Inflammatory macrophage treated with lipopolysaccharide for 1 hour (primary cell): ENCODE data around the gene WDR17.

Experiments used
- DNase-seq, 2 donors: peaks; one replicate each; pipeline ENCODE4 v3.0.0-alpha.2; 2020 to 2022

WDR17 gene

GRCh38 chr4:176065435-176066291 is at the start of gene WDR17:
Gene WDR17, plus strand, starts transcription at chr4:176065841. Its CDS starts 45,740 bp downstream, at chr4:176111581.
- peak; percentile 66 to 79 for DNase-seq

GRCh38 chr4:176016601-176017000 is 49.0 kb upstream of the WDR17 start:
- DNase-seq, result no peak

- no peak for DNase-seq
Observed at GRCh38 chr4:176020481-176021085, 45.1 kb upstream of the WDR17 start.

GRCh38 chr4:176030391-176030790 is 35.2 kb upstream of the WDR17 start:
- DNase-seq, result no peak

- no peak for DNase-seq
Observed at GRCh38 chr4:176031922-176032321, 33.7 kb upstream of the WDR17 start.

GRCh38 chr4:176032454-176032853 is 33.2 kb upstream of the WDR17 start:
- no peak for DNase-seq

- peak; percentile 7 to 46 for DNase-seq
Observed at GRCh38 chr4:176034499-176034898, 31.1 kb upstream of the WDR17 start.

GRCh38 chr4:176034936-176035335 is 30.7 kb upstream of the WDR17 start:
- DNase-seq, result no peak

GRCh38 chr4:176036585-176037205 is 28.9 kb upstream of the WDR17 start:
- no peak for DNase-seq

GRCh38 chr4:176038789-176039188 is 26.9 kb upstream of the WDR17 start:
- no peak for DNase-seq

GRCh38 chr4:176042195-176042594 is 23.4 kb upstream of the WDR17 start:
- DNase-seq, result no peak

- no peak for DNase-seq
Observed at GRCh38 chr4:176043838-176044588, 21.6 kb upstream of the WDR17 start.

GRCh38 chr4:176044589-176044951 is 21.1 kb upstream of the WDR17 start:
- DNase-seq, result no peak

GRCh38 chr4:176048631-176049030 is 17.0 kb upstream of the WDR17 start:
- DNase-seq, result no peak

GRCh38 chr4:176052744-176053143 is 12.9 kb upstream of the WDR17 start:
- no peak for DNase-seq

- DNase-seq, result no peak
Observed at GRCh38 chr4:176053785-176054184, 11.9 kb upstream of the WDR17 start.

- DNase-seq, result no peak
Observed at GRCh38 chr4:176054942-176055341, 10.7 kb upstream of the WDR17 start.

GRCh38 chr4:176063718-176064117 is 1.9 kb upstream of the WDR17 start:
- no peak for DNase-seq

GRCh38 chr4:176064539-176064938 is 1.1 kb upstream of the WDR17 start:
- DNase-seq, result no peak

- DNase-seq, result no peak
Observed at GRCh38 chr4:176066757-176067156, 1.1 kb downstream of the WDR17 start.

- no peak for DNase-seq
Observed at GRCh38 chr4:176077561-176077960, 11.9 kb downstream of the WDR17 start.

GRCh38 chr4:176084769-176085168 is 19.1 kb downstream of the WDR17 start:
- no peak for DNase-seq

- DNase-seq, result peak; percentile 32 to 46
Observed at GRCh38 chr4:176090115-176090514, 24.5 kb downstream of the WDR17 start.
